ENCODE results near the gene VAPA.
A peak's percentile ranks its signal among the peaks of the same experiment; 100 is the strongest.

VAPA gene

GRCh38 chr18:9944805-9945204 lies 31.0 kb downstream of the VAPA start:
- DNase-seq: no peak

- DNase-seq: no peak
Measured at GRCh38 chr18:9946831-9947230, 33.0 kb downstream of the VAPA start.

- DNase-seq: no peak
Measured at GRCh38 chr18:9947248-9947647, 33.4 kb downstream of the VAPA start.

GRCh38 chr18:9949315-9949714 lies 35.5 kb downstream of the VAPA start:
- DNase-seq: no peak

GRCh38 chr18:9949861-9950260 lies 36.0 kb downstream of the VAPA start:
- DNase-seq: no peak

- no peak for DNase-seq
Measured at GRCh38 chr18:9950289-9951016, 36.6 kb downstream of the VAPA start.

- peak in 1 of 2 donors; percentile 21 for DNase-seq
Measured at GRCh38 chr18:9951022-9951859, 37.4 kb downstream of the VAPA start.

- DNase-seq: no peak
Measured at GRCh38 chr18:9952633-9953416, 39.0 kb downstream of the VAPA start.

GRCh38 chr18:9958861-9959399 lies 45.1 kb downstream of the VAPA start:
- DNase-seq: no peak

- DNase-seq: no peak
Measured at GRCh38 chr18:9959564-9959963, 45.7 kb downstream of the VAPA start.

GRCh38 chr18:9960258-9960904 lies 46.6 kb downstream of the VAPA start:
- no peak for DNase-seq

- DNase-seq: no peak
Measured at GRCh38 chr18:9961041-9961440, 47.2 kb downstream of the VAPA start.

GRCh38 chr18:9965711-9966624 lies 52.2 kb downstream of the VAPA start:
- DNase-seq: no peak

GRCh38 chr18:9968081-9968848 lies 54.4 kb downstream of the VAPA start:
- DNase-seq: no peak

- no peak for DNase-seq
Measured at GRCh38 chr18:9969247-9969646, 55.4 kb downstream of the VAPA start.

GRCh38 chr18:9971313-9971920 lies 57.6 kb downstream of the VAPA start:
- peak; percentile 64 to 68 for DNase-seq

GRCh38 chr18:9973470-9973869 lies 59.7 kb downstream of the VAPA start:
- no peak for DNase-seq

GRCh38 chr18:9974279-9974915 lies 60.6 kb downstream of the VAPA start:
- no peak for DNase-seq

- DNase-seq: no peak
Measured at GRCh38 chr18:9975658-9976057, 61.8 kb downstream of the VAPA start.

- no peak for DNase-seq
Measured at GRCh38 chr18:9982711-9983110, 68.9 kb downstream of the VAPA start.

All from CD4-positive, alpha-beta T cell treated with Interleukin-1 beta for 1 hour (primary cell).